GM12878 (cell line): ENCODE data around the gene ROPN1B. TPM values are rescaled to one million over a fixed set of nuclear protein-coding genes. Genes with fewer than 3 reads are reported as not detected.

ENCODE experiments used
- ATAC-seq: fragments of 200-7000 bp; cut with Tn5 transposase; 3 replicates; pipeline ENCODE4 v1.9.1; 2020; ENCODE audit warnings: mild to moderate bottlenecking, moderate library complexity
- BruUV-seq: library from RNA; stranded (reverse); fragments of 400-500 nt; replicated peaks from 2 replicates; lab custom pipeline; 2021; lab: Mats Ljungman, UMichigan
- CTCF ChIA-PET: fragments of 300-600 bp; sonication (Branson Sonifier 250); formaldehyde crosslinking; extraction: SDS; loops from one replicate; lab custom pipeline; 2021; ENCODE audit warnings: inconsistent platforms; lab: Yijun Ruan, JAX
- POLR2A ChIA-PET: fragments of 350-600 bp; formaldehyde crosslinking; extraction: SDS; loops from one replicate; lab custom pipeline; 2021; ENCODE audit warnings: inconsistent platforms; lab: Charles Lee
- RAD21 ChIA-PET: fragments of 300-600 bp; sonication (Branson Sonifier 250); formaldehyde crosslinking; loops from one replicate; lab custom pipeline; 2023; ENCODE audit warnings: antibody characterized with exemption; ENCODE audit not compliant: unreplicated experiment; lab: Charles Lee
- SMC1A ChIA-PET: fragments of 300-600 bp; sonication (Branson Sonifier 250); formaldehyde crosslinking; loops from one replicate; lab custom pipeline; 2023; ENCODE audit not compliant: unreplicated experiment, uncharacterized antibody; lab: Charles Lee
- DNase-seq: peaks from one replicate; pipeline ENCODE4 v3.0.0-alpha.2; 2011; ENCODE audit warnings: low read depth, low spot score
- FAIRE-seq: peaks from 3 replicates; lab custom pipeline; 2011; peaks lifted over from hg19 to GRCh38; lab: Jason Lieb, UNC
- H2AFZ ChIP-seq: 2 replicates; pipeline ENCODE4 v1.6.0; 2011; ENCODE audit warnings: low read depth, low read length, control low read depth; ENCODE audit not compliant: control insufficient read depth
- H3K27ac ChIP-seq: 2 replicates; pipeline ENCODE4 v1.5.1; 2011; ENCODE audit warnings: control low read depth; ENCODE audit not compliant: control insufficient read depth, insufficient read depth
- H3K27me3 ChIP-seq, 2 experiments: replicated peaks in 1 of 2; 2 replicates each; pipeline versions ENCODE4 v1.6.0 to v1.6.1; 2011; ENCODE audit warnings: low read length in 1 of 2; ENCODE audit not compliant: control insufficient read depth in 2 of 2, insufficient read depth in 2 of 2
- H3K36me3 ChIP-seq, 2 experiments: 2 replicates each; pipeline ENCODE4 v1.5.1; 2011; ENCODE audit warnings: low read length in 1 of 2; ENCODE audit not compliant: control insufficient read depth in 2 of 2, insufficient read depth in 2 of 2
- H3K4me1 ChIP-seq: 2 replicates; pipeline ENCODE4 v1.6.1; 2011; ENCODE audit warnings: mild to moderate bottlenecking, low read length, moderate library complexity, mixed read lengths; ENCODE audit not compliant: control insufficient read depth, insufficient read depth
- H3K4me2 ChIP-seq: 2 replicates; pipeline ENCODE4 v1.6.0; 2011; ENCODE audit warnings: control low read depth; ENCODE audit not compliant: control insufficient read depth, insufficient read depth
- H3K4me3 ChIP-seq: fragments of 200-600 bp; sonication (generic); 2 replicates; pipeline ENCODE4 v1.5.1; 2016
- H3K79me2 ChIP-seq: 2 replicates; pipeline ENCODE4 v1.6.0; 2011; ENCODE audit warnings: low read length; ENCODE audit not compliant: control insufficient read depth, insufficient read depth
- H3K9ac ChIP-seq: 2 replicates; pipeline ENCODE4 v1.8.0; 2011; ENCODE audit warnings: low read length, control low read depth, mixed read lengths; ENCODE audit not compliant: control insufficient read depth, insufficient read depth
- H3K9me3 ChIP-seq: replicated peaks from 3 replicates; pipeline ENCODE4 v1.5.1; 2011; ENCODE audit warnings: mild to moderate bottlenecking, low read length; ENCODE audit not compliant: control insufficient read depth, insufficient read depth
- H4K20me1 ChIP-seq: 2 replicates; pipeline ENCODE4 v1.6.0; 2011; ENCODE audit not compliant: control insufficient read depth, insufficient read depth
- HCFC1 ChIP-seq: fragments of 150-350 bp; IDR thresholded peaks from 2 replicates; pipeline ENCODE4 v1.6.1; 2014; ENCODE audit warnings: low read length
- NR2C1 ChIP-seq: fragments of 450-650 bp; IDR thresholded peaks from 2 replicates; pipeline ENCODE4 v1.6.1; 2017; ENCODE audit warnings: antibody characterized with exemption, mild to moderate bottlenecking, moderate library complexity
- POLR2AphosphoS2 ChIP-seq: IDR thresholded peaks from 2 replicates; pipeline ENCODE4 v1.6.1; 2011; ENCODE audit warnings: low read depth, mild to moderate bottlenecking, low read length, improper control_type of control experiment, moderate library complexity
- SPI1 ChIP-seq: IDR thresholded peaks from 2 replicates; pipeline ENCODE4 v1.6.1; 2011; ENCODE audit warnings: low read depth, mild to moderate bottlenecking, low read length, moderate library complexity, borderline replicate concordance; ENCODE audit not compliant: insufficient read depth
- WGBS: methylation state at CpG from one replicate; pipeline ENCODE4 v1.1.6; 2016; ENCODE audit warnings: low lambda C conversion rate; ENCODE audit not compliant: insufficient replicate concordance, insufficient coverage; ENCODE audit errors: missing lambda C conversion rate; 5-methylcytosine and 5-hydroxymethylcytosine counted together
- in situ Hi-C: fragments of 300-500 bp; cut with MboI; formaldehyde crosslinking; loops from 9 replicates; pipeline ENCODE4 v1.14.3; 2018; ENCODE audit warnings: mixed read lengths
- intact Hi-C: fragments of 100-400 bp; cut with micrococcal nuclease; formaldehyde crosslinking; loops from one replicate; pipeline ENCODE4 v1.14.2; 2022; ENCODE audit not compliant: unreplicated experiment
- polyA plus RNA-seq, 11 experiments: library from polyadenylated mRNA; depleted of rRNA in 4 of 11; unstranded in 6 of 11; stranded (reverse) in 5 of 11; fragments of >200 nt; fragmentation: Nextera tagmentation in 4 of 11; fragmentation: Illumina TruSeq in 1 of 11; extraction: Ambion mirVana in 4 of 11; extraction: Trizol in 1 of 11; gene quantifications; 1 replicate in 1 of 11; 2 replicates in 10 of 11; pipeline versions ENCODE4 v1.2.1 to v1.2.3, GENCODE V29; 2011 to 2016; ENCODE audit warnings: inconsistent platforms in 2 of 11, missing spikeins in 2 of 11, low read depth in 1 of 11
- total RNA-seq, 4 experiments: library from RNA; depleted of rRNA in 3 of 4; stranded (reverse); fragments of >200 nt in 3 of 4; fragmentation: Illumina TruSeq in 1 of 4; extraction: Trizol in 1 of 4; gene quantifications; 2 replicates each; pipeline versions ENCODE4 v1.2.1 to v1.2.3, GENCODE V29; 2013 to 2021
- TF ChIP-seq, protein P1 (sequence below): fragments of 450-650 bp; formaldehyde crosslinking; IDR thresholded peaks from 2 replicates; pipeline ENCODE4 v1.4.0; 2022; ENCODE audit warnings: mild to moderate bottlenecking, moderate library complexity

The ROPN1B gene
- total and polyA plus RNA-seq, 10 of the 15 experiments (the other 5 are each of a cell fraction or from before 2014, with no cell fraction given), result not detected

DNA sequence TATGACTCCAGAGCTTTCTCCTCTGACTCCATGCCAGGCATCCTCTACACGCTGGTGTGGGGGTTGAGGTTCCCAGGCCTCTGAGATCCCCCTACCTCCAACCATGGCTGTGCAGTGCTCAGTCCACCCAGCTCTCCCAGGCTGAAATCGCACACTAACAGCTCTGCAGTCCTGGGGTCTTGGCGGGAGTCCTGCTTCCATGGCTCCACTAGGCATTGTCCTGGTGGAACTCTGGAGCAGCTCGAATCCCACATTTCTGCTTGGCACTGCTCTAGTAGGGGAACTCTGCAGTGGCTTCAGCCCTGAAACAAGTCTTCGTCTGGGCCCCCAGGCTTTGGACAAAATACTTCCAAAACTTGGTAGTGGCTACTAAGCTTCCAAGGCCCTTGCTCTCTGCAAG is 50.7 kb downstream of the ROPN1B start:
- no peak for ATAC-seq

More for the DNA sequence above, 50.7 kb downstream of the ROPN1B start:
- FAIRE-seq (no peak), DNase-seq (no peak)
- H3K9me3 ChIP-seq, result no peaks in the 10 kb centered on the region
- ChIA-PET POLR2A (no interaction called here), RAD21 (no interaction called here), SMC1A (no interaction called here), CTCF (no interaction called here)
- WGBS, result 88% methylated on average over 5 of the region's 5 CpGs
- BruUV-seq, result no TSS peak
- H3K79me2 ChIP-seq, result no peaks in the 10 kb centered on the region
- intact Hi-C loops, result no loop called here
- H4K20me1 ChIP-seq, result no peaks in the 10 kb centered on the region; the same call in 1 of the 2 replicates
- H3K4me3 ChIP-seq, result no peak overlapping the region
- H3K27me3 ChIP-seq, result no peaks in the 10 kb centered on the region
- no peaks in the 10 kb centered on the region for H3K4me1 ChIP-seq
- no peaks in the 10 kb centered on the region; a peak in 2 of 4 replicates for H3K36me3 ChIP-seq
- no peak overlapping the region for H3K27ac ChIP-seq
- in situ Hi-C loops, result no loop called here
- H3K4me2 ChIP-seq, result no peak overlapping the region
- H2AFZ ChIP-seq, result no peak overlapping the region
- no peak overlapping the region for H3K9ac ChIP-seq
- TF ChIP-seq POLR2AphosphoS2 (no peak), HCFC1 (no peak), SPI1 (no peak), NR2C1 (no peak)
- TF ChIP-seq, protein P1, sequence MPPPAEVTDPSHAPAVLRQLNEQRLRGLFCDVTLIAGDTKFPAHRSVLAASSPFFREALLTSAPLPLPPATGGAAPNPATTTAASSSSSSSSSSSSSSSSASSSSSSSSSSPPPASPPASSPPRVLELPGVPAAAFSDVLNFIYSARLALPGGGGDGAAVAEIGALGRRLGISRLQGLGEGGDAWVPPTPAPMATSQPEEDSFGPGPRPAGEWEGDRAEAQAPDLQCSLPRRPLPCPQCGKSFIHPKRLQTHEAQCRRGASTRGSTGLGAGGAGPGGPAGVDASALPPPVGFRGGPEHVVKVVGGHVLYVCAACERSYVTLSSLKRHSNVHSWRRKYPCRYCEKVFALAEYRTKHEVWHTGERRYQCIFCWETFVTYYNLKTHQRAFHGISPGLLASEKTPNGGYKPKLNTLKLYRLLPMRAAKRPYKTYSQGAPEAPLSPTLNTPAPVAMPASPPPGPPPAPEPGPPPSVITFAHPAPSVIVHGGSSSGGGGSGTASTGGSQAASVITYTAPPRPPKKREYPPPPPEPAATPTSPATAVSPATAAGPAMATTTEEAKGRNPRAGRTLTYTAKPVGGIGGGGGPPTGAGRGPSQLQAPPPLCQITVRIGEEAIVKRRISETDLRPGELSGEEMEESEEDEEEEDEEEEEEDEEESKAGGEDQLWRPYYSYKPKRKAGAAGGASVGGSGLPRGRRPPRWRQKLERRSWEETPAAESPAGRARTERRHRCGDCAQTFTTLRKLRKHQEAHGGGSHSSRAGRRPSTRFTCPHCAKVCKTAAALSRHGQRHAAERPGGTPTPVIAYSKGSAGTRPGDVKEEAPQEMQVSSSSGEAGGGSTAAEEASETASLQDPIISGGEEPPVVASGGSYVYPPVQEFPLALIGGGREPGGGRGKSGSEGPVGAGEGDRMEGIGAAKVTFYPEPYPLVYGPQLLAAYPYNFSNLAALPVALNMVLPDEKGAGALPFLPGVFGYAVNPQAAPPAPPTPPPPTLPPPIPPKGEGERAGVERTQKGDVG, result no peak
